WERI-Rb-1 (cell line): ENCODE measurements around the gene ELL2.

ENCODE experiments used
- DNase-seq: peaks from one replicate; pipeline ENCODE4 v3.0.0-alpha.2; 2020
- H3K27ac ChIP-seq: fragments of 250-450 bp; sonication (Bioruptor Pico); 2 replicates; pipeline ENCODE4 v1.5.1; 2020; ENCODE audit warnings: mild to moderate bottlenecking, moderate library complexity
- H3K27me3 ChIP-seq: fragments of 250-450 bp; sonication (Bioruptor Pico); 2 replicates; pipeline ENCODE4 v1.5.1; 2021; ENCODE audit warnings: mild to moderate bottlenecking, low read depth, moderate library complexity; ENCODE audit not compliant: insufficient read depth, severe bottlenecking
- H3K36me3 ChIP-seq: fragments of 250-450 bp; sonication (Bioruptor Pico); 2 replicates; pipeline ENCODE4 v1.5.1; 2020; ENCODE audit warnings: mild to moderate bottlenecking, moderate library complexity
- H3K4me3 ChIP-seq: 2 replicates; pipeline ENCODE4 v1.5.1; 2011; ENCODE audit warnings: low read depth, mild to moderate bottlenecking, control low read depth, low read length
- H3K9me3 ChIP-seq: fragments of 250-450 bp; sonication (Bioruptor Pico); 2 replicates; pipeline ENCODE4 v1.5.1; 2021; ENCODE audit warnings: mild to moderate bottlenecking, moderate library complexity; ENCODE audit not compliant: severe bottlenecking
- TF ChIP-seq, protein P1 (sequence below): IDR thresholded peaks from 2 replicates; pipeline ENCODE4 v1.5.1; 2011; ENCODE audit warnings: low read depth, mild to moderate bottlenecking, control low read depth, inconsistent platforms, low read length

The ELL2 gene

DNA sequence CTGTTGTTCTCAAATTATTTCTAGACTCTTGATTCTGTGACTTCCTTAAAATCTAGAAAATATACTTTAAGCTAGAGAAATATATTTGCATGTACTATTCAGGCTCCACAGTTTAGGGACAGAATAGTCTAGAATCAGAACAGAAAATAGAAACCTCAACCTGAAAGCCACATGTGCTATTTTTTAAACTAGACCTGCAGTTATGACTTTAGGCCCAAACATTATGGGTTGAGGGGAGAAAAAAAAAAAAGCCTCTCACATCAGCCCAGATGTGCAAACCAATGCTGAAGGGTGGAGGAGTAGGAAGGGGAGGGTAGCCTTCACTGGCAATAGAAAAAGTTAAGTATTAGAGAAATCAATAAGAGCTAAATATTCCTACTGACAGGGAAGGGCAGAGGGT lies 35.7 kb downstream of the ELL2 start:
- Histone ChIP-seq H3K9me3 (no peaks in the 10 kb centered on the region), H3K27me3 (no peaks in the 10 kb centered on the region), H3K4me3 (no peak overlapping the region), H3K36me3 (no peaks in the 10 kb centered on the region), H3K27ac (no peak overlapping the region)
- TF ChIP-seq, protein P1, sequence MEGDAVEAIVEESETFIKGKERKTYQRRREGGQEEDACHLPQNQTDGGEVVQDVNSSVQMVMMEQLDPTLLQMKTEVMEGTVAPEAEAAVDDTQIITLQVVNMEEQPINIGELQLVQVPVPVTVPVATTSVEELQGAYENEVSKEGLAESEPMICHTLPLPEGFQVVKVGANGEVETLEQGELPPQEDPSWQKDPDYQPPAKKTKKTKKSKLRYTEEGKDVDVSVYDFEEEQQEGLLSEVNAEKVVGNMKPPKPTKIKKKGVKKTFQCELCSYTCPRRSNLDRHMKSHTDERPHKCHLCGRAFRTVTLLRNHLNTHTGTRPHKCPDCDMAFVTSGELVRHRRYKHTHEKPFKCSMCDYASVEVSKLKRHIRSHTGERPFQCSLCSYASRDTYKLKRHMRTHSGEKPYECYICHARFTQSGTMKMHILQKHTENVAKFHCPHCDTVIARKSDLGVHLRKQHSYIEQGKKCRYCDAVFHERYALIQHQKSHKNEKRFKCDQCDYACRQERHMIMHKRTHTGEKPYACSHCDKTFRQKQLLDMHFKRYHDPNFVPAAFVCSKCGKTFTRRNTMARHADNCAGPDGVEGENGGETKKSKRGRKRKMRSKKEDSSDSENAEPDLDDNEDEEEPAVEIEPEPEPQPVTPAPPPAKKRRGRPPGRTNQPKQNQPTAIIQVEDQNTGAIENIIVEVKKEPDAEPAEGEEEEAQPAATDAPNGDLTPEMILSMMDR = no peak
- no peak for DNase-seq

DNA sequence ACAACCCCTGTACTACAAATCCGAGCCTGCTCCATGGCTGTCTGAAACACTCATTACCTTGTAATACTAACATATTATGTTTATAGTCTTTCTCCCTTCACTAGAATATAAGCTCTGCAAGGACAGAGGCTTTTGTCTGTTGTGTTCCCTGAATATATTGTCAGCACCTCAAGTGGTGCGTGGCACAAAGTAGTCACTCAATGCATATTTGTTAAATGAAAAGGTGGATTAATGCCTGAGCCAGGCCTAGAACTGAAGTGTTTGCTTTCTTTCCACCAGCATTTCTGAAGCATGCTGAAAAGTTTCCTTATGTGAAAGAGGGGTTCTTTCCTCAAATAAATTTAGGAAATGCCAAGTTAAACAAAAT lies 36.3 kb downstream of the ELL2 start:
- Histone ChIP-seq H3K9me3 (no peaks in the 10 kb centered on the region), H3K27ac (no peak overlapping the region), H3K36me3 (no peaks in the 10 kb centered on the region), H3K4me3 (no peak overlapping the region), H3K27me3 (no peaks in the 10 kb centered on the region)
- TF ChIP-seq, protein P1 = no peak
- no peak for DNase-seq

DNA sequence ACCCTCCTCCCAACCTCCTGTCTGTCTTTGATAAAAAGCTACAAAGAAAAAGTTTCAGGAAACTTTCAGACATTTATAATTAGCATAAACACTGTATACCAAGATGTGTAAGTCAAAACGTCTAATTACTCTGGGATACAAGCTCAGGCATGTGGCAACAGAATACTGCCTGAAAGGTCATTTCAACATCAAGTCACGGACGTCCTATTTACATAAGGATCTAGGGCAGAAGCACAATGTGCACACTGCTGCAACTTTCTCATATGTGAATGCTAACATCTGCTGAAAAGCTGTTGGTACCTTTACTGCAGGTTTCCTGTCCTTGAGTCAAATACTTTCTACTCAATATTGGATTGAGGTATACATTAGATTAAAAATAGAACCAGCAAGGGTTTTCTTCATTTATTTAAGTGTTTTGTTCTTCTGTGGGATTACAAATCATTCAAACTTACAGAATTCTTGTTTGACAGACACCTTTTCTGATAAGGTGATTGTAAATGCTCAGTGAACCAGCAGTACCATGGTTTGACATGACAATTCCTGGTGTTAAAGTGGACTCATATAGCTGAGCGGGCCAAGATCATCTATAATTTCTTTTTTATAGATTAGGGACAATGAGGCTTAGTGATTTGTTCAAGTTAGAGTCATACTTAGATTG lies 36.8 kb downstream of the ELL2 start:
- Histone ChIP-seq H3K9me3 (no peaks in the 10 kb centered on the region), H3K4me3 (no peak overlapping the region), H3K27ac (no peak overlapping the region), H3K27me3 (no peaks in the 10 kb centered on the region), H3K36me3 (no peaks in the 10 kb centered on the region)
- no peak for DNase-seq
- TF ChIP-seq, protein P1 = no peak

DNA sequence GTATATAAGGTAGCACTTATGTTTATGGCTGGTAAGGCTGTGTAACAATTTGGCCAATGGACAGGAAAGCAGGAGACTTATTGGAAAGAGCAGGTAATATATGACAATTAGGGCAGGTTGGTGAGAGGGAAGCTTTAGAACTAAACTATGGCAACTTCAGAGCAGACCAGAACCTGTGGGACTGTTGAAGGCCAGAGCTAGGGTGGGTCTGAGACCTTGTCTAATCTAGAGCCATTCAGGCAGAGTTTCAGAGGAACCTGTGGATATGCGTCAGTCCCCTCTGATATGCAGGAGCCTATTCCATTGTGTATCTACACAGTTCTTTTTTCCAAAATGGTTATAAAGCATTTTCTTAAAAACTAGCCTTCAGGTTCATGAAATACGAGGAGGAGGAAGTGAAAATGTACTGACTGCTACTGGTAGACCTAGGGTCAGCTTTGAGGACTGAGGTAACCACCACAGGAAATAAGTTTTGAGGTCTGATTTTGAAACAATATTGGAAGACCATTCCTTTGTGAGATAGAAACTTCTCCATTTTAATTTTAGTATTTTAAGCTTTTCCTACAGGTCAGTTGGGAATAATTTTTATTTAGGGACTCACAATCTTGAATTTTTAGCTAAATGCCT lies 37.6 kb downstream of the ELL2 start:
- no peak overlapping the region for H3K27ac ChIP-seq
- TF ChIP-seq, protein P1 = no peak

DNA sequence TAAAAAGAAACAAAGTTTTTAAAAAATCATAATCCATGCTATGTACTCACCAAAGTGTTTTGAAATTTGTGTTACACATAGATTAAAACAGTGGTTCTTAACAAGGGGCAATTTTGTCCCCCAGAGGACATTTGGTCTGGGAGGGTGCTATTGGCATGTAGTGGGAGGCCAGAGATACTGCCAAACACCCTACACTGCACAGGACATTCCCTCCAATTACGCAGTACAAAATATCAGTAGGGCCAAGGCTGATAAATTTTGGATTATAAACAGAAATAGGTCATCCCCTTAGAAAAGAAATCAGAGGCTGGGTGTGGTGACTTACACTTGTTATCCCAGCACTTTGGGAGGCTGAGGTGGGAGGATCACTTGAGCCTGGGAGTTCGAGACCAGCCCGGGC lies 38.9 kb downstream of the ELL2 start:
- Histone ChIP-seq H3K27me3 (no peaks in the 10 kb centered on the region), H3K36me3 (no peaks in the 10 kb centered on the region), H3K9me3 (no peaks in the 10 kb centered on the region)

More for the DNA sequence above, 37.6 kb downstream of the ELL2 start:
- Histone ChIP-seq H3K27me3 (no peaks in the 10 kb centered on the region), H3K9me3 (no peaks in the 10 kb centered on the region), H3K36me3 (no peaks in the 10 kb centered on the region), H3K4me3 (no peak overlapping the region)
- no peak for DNase-seq

More for the DNA sequence above, 38.9 kb downstream of the ELL2 start:
- TF ChIP-seq, protein P1 = no peak
- Histone ChIP-seq H3K4me3 (no peak overlapping the region), H3K27ac (no peak overlapping the region)
- DNase-seq = no peak
